ENCODE measurements around the gene WTIP.
"Not testable (repeated sequence)": the region's sequence is repeated elsewhere in the genome, so short reads cannot be mapped to it uniquely, and the experiment has no call there.

Gene WTIP

GRCh38 chr19:34504273-34504808, 22.8 kb downstream of the WTIP start:
- no peak for DNase-seq

- no peak for DNase-seq
These were observed 23.3 kb downstream of the WTIP start for GRCh38 chr19:34504809-34505291.

- DNase-seq: no peak
These were observed 23.9 kb downstream of the WTIP start for GRCh38 chr19:34505321-34506025.

- DNase-seq: no peak
These were observed 24.4 kb downstream of the WTIP start for GRCh38 chr19:34506026-34506370.

GRCh38 chr19:34507414-34508067, 26.0 kb downstream of the WTIP start:
- DNase-seq: no peak

GRCh38 chr19:34508540-34508939, 27.0 kb downstream of the WTIP start:
- DNase-seq: no peak

GRCh38 chr19:34510904-34511303, 29.3 kb downstream of the WTIP start:
- DNase-seq: not testable (repeated sequence)

- DNase-seq: no peak
These were observed 30.8 kb downstream of the WTIP start for GRCh38 chr19:34512254-34512822.

GRCh38 chr19:34513767-34514166, 32.2 kb downstream of the WTIP start:
- no peak for DNase-seq

- no peak for DNase-seq
These were observed 38.0 kb downstream of the WTIP start for GRCh38 chr19:34519602-34520001.

- no peak for DNase-seq
These were observed 41.9 kb downstream of the WTIP start for GRCh38 chr19:34523408-34523807.

GRCh38 chr19:34525001-34525400, 43.4 kb downstream of the WTIP start:
- DNase-seq: no peak

DNA sequence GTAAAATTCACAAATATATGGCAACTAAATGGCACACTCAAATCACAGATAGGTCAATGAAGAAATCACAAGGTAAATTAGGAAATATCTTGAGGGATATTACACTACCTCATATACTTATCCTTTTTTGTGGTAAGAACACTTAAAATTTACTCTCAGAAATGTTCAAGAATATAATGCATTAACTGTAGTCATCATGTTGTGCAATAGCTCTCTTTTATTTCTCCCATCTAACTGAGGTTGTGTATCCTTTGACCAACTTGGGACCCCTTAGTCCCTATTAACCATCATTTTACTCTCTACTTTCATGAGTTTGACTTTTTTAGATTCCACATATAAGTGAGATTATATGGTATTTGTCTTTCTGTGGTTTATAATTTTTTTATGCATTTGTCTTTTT, 52.6 kb downstream of the WTIP start:
- DNase-seq: no peak

- DNase-seq: no peak
These were observed 57.8 kb downstream of the WTIP start for GRCh38 chr19:34539396-34539795.

- DNase-seq: no peak
These were observed 59.4 kb downstream of the WTIP start for GRCh38 chr19:34540811-34541557.

DNA sequence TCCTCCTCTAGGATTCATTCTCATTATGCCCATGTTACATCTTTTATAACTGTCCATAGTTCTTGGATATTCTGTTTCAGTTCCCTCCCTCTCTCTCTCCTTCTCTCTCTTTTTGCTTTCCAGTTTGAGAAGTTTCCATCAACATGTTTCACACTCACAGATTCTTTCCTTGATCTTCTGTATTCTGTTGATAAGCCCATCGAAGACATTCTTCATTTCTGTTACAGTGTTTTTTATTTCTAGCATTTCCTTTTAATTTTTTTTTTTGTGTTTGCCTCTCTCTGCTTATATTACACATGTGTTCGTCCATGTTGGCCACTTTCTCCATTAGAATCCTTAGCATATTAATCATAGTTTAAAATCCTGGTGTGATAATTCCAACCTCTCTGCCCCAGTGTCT, 68.3 kb downstream of the WTIP start:
- DNase-seq: no peak

DNA sequence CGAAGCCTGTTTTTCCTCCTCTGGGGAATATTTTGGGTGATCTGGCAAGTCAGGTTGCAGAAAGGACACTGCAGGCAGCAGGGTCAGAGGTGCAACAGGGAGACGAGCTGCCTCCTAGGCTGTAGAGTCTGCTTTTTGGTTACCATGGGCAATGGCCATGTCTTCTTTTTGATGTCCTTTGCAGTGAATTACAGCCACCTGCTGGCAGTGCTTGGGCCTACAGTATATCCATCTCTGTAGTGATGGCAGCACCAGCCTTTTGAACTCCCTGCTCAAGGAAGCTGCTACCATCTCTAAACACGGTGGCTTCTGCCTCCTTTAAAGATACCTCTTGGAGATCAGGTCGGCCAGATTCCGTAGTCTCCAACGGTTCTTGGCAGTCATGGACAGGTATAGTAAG, 73.9 kb downstream of the WTIP start:
- DNase-seq: no peak

GRCh38 chr19:34556488-34556887, 74.9 kb downstream of the WTIP start:
- DNase-seq: no peak

GRCh38 chr19:34559045-34559444, 77.5 kb downstream of the WTIP start:
- DNase-seq: no peak

DNA sequence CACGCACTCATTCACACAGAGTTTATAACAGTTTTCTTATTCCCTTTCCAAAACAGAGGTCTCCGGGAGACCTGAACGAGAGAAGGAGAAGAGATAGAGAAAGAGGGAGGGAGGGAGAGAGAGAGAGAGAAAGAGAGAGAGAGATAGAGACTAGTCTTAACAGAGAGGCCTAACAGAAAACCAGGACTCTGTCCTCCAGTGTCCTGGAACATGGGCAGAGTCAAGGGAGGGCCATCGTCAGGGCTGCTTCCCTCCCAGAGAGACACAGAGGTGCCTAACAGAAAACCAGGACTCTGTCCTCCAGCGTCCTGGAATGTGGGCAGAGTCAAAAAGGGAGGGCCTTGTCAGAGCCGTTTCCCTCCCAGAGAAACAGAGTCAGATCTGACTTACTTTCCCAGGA, 78.7 kb downstream of the WTIP start:
- no peak for DNase-seq
